Hypothalamus (tissue), 51 donors: Measurements from ENCODE around the gene VPS51.
A peak's percentile ranks its signal among the peaks of the same experiment; 100 is the strongest.
"Not testable (repeated sequence)": the region's sequence is repeated elsewhere in the genome, so short reads cannot be mapped to it uniquely, and the experiment has no call there.

ENCODE experiments used
- DNase-seq, 51 donors: peaks; one replicate each; lab custom pipeline; 2025; lab: John Stamatoyannopoulos, UW

VPS51 gene

DNA sequence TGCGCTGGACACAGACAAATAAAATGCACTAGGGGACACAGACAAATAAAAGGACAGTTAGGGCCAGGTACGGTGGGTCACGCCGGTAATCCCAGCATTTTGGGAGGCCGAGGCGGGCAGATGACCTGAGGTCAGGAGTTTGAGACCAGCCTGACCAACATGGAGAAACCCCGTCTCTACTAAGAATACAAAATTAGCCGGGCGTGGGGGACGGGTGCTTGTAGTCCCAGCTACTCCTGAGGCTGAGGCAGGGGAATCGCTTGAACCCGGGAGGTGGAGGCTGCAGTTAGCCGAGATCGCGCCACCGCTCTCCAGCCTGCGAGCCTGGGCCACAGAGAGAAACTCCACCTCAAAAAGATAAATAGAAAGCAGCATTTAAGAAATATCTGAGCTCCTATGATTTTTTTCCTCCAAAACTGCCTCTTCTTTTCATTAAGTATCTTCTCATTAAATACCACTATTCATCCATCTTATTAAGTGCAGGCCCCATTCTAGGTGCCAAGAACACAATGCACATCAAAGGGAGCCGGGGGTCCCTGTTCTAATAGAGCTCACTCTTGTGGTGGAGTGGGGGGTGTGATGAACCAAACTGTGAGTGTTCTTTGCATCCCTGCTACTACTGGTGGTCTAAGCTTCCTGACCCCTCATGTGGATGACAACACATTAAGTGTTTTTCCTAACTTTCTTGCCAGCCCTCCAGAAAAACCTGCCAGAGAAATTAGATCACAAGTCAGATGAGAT lies 22.3 kb downstream of the VPS51 start:
- no peak for DNase-seq

DNA sequence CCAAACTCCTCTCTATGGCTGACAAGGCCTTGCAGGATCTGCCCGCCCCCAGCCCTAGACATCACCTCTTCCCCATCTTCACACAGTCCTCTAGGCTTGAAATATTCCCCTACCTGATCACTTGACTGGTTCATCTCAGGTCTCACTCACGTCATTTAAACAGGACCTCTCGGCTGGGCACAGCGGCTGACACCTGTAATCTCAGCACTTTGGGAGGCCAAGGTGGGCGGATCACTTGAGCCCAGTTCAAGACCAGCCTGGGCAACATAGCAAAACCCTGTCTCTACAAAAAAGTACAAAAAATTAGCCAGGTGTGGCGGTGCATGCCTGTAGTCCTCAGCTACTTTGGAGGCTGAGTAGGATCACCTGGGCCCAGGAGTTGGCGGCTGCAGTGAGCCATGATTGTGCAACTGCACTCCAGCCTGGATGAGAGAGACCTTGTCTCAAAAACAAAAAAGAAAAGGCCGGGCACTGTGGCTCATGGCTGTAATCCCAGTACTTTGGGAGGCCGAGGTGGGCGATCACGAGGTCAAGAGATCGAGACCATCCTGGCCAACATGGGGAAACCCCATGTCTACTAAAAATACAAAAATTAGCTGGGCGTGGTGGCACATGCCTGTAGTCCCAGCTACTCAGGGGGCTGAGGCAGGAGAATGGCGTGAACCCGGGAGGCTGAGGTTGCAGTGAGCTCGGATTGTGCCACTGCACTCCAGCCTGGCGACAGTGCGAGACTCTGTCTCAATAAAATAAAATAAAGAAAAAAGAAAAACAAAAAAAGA lies 23.1 kb downstream of the VPS51 start:
- DNase-seq: not testable (repeated sequence)

DNA sequence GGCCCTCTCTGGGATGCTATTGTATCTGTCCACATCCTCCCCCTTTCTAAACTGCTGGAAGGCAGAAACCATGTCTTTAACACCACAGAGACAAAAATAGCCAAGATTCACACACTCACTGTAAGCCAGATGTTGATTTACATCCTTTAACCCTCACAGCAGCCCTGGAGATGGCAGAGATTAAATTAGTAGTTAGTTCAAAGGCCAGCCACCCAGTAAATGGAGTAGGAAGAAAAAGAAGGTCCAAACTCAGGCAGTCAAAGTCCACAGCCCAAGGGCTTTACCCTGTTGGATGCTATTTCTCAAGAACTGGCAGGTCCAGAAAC lies 23.6 kb downstream of the VPS51 start:
- no peak for DNase-seq

DNA sequence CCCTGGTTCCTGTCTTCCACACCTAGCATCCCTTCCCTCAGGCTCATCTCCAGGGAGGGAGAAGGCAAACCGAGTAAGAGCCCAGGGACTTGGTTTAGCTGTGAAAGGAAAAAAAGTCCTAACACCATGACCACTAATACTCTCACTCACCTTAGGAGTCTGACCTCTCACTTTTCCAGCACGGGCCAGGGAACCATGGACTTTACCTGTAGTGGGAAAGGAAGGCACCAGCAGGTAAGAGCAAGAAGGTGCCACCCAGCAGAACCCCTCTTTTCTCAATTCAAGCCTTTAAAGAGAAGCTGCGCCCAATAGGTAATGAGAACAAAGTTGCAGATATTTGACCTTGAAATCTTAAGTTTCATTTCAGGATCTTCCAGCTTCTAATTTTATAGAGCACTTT lies 24.8 kb downstream of the VPS51 start:
- no peak for DNase-seq

DNA sequence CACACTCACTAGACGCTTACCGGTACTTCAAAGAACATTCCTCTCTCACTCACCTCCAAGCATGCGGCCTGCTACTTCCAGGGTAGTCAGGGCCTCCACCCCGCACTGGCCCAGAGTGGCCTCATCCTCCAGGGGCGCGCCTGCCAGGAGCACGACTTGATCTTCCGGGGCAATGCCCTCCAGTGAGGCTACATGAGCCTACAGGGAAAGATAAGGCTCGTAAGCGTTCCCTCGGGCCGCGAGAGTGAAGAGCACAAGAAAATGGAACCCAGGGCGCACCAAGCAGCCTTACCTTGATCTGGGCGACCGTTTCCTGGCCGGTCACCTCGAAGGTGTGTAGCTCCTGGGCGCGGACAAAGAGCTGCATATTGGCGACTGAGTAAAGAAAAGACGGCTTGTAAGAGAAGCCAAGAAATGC lies 25.4 kb downstream of the VPS51 start:
- no peak for DNase-seq

DNA sequence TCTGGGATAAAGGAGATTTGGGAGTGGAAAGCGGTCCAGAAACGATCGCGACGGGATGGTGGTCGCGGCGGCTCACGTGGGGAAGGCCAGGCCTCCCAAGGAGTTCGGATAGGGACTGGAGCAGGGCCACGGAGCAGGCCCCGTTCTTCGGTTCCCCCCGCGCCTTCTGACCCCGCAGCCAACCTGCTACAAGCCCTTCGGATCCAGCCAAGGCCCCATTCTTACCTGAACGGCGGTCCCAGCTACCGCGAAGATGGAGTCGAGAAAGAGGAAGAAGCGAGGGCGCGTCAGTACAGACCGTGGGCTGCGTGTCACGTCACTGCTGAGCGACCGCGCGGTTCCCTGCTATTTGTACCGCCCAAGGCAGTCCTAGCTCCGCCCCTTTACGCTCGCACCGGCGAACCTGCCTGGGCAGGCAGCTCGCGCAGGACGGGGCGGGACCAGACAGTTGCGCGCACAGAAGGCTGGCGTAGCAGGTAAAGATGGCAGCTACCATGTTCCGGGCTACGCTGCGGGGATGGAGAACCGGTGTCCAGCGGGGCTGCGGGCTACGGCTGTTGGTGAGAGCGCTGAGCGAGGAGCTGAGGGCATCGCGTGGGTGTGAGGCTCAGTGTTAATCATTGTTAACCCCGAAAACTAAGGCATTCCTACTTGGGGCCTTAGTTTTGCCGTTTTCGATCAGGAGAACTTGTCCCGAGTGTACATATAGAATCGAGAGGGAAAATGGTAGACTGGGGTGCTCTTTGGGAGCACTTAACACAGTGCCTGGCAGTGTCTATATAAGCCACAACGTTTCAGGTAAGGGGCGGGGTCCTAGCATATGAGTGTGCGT lies 26.1 kb downstream of the VPS51 start, which contains the start of the genes FAU and MRPL49:
TSS of gene FAU (minus strand) at position 270 of the 832 bp plus-strand sequence. CDS start 321 bp downstream, outside the sequence.
TSS of gene MRPL49 (plus strand) at position 457 of the 832 bp plus-strand sequence. CDS start at position 483, 26 bp downstream.
- peak; percentile 33 to 98 (median 93) for DNase-seq

DNA sequence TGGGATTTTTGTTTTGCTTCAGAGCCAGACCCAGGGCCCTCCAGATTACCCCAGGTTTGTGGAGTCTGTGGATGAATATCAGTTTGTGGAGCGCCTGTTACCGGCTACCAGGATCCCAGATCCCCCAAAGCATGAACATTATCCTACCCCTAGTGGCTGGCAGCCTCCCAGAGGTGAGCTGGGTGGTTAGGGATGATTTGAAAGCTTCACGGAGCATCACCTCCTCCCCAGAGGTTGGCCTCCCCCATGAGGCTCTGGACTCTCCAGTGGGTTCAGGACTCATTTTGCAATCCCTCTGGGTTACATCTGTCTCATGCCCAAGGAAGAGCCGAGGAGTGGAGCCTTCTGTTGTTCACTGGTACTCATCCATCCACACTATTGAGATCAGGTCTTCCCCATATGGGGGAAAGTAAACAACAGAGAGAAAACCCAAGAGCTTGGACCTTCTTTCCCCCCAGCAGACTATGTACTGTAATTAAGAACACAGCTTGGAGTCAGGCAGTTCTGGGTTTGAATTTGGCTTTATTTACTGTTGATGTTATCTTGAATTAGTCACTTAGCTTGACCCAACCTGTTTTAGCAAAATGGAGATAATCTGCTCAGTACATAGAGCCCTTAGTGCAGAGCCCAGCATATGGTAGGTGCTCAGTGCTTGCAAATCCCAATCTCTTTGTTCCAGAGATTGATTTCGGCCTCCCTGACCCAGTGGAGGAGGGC lies 28.6 kb downstream of the VPS51 start:
- DNase-seq: no peak

DNA sequence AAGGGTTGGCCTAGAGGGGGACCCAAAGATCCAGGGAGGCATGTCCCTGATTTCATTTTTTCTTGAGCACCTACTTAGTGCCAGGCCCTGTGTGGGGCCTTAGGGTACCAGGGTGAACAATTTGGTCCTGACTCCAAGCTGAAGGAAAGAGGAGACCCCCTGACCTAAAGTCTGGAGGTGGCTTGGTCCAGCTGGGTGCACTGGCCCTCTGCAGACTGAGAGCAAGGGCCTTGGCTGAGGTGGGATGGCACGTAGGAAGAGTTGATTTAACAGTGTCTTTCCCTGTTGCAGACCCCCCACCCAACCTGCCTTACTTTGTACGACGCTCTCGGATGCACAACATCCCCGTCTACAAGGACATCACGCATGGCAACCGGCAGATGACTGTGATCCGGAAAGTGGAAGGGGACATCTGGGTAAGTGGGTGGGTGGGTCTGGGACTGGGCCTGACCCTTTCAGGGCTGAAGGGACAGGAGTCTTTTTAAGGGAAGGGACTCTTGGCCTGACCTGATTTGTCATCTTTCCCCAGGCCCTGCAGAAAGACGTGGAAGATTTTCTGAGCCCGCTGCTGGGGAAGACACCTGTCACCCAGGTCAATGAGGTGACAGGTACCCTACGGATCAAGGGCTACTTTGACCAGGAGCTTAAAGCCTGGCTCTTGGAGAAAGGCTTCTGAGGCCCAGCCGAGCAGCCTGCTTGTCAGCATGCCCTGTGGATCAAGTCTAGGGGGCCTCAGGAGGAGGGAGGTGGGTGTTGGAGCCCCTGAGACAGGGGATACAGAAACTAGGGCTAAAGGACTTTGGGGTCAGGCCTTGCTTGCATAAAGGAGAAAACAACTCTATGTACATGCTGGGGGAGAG lies 29.4 kb downstream of the VPS51 start:
- no peak for DNase-seq

DNA sequence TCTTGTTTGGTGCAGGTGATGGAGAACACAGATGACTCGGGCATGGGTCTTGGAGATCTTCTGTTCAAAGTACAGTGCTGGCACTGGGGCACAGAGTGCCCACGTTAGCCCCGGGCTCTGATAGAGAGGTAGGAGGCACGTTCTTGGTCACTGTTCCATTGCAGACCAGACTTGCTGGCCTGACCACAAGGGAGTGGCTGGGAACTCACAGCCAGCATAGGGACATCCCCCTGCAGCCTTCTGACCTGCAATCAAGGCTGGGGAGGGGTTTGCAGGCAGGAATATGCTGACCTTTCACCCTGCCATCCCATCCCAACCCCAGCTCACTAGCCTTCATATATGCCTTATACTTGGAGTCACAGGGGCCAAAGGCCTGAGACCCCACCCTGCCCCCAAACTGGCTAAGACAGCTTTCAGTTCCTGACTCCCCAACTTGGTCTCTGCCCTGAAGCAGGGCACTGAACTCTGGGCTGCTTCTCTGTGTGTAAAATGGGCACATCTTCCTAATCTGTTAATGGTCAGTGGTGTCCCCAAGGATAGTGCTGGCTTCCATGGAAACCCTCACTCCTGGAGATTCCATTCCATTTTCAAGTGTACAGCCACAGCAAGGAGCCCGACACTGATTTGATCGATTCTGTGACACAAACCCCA lies 30.7 kb downstream of the VPS51 start:
- DNase-seq: no peak

DNA sequence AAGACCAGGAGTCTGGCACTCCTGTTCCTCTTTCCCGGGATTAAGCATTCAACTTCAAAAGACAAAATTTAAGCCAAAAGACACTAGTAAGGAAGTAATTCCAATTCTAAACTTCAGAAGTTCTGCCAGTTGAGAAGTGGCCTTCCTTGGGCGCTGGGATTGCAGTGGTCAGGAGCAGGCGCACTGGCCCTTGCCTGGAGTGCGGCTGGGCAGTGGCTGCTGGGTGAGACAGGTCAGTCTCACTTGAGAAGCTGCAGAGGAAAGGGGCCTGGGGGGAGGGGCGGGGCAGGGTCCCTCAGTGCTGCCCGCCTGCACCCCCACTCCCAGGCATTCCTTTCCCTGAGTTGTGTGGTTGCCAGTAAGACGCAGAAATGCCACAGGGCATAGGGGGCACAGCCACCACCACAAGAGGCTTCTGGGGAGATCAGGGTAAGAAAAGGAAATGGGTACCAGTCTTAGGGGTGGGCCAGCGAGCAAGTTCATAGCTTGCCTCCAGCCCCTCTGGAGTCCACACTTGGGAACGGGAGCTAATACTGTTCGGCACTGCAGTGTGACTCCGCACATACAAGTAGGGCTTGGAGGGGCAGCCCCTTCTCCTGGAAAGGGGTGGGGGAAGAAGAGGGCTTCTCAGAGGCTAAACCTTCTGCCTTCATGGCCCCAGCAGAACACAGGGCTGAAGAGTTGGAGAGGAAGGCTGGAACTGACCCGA lies 31.6 kb downstream of the VPS51 start:
- DNase-seq: no peak

DNA sequence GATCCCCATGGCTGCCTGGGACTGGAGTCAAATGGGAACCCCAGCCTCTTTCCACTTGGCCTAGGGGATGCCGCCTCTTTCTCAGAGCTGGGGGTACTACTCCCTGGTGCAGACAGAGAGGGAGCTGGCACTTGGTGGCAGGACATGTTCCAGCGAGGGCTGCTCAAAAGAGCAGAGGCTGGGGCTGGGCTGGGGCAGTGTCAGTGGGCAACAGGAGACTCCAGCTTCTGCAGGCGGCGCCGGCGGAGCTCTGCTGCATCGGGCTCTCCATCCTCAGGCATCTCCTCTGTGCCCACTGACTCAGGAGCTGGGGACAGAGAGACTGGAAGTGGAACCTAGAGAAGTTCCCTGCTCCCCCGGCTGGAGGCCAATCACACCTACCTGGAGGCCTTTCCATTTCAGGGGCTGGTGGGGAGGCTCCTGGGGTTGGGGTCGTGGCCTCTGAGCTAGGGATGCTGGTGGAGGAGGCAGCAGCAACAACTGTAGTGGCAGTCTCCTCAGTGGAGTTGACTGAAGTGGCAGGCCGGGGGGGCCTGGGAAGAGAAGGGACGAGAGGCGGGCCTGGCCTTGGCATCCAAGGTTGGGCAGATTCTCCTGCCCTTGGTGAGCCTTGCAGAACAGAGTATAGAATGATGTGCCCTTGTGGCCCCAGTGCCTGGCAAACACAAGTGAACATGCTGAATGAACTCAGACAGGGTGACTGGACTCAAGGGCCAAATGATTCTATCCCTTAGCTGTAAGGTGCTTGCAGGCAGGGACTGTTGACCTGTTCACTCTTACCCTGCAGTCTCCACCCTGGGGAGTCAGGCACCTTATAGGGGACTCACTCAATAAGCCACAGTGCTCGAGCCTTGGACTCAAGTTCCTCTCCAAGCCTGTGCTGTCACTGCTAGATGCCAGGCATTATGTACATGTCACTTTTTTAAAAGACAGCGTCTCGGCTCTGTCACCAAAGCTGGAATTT lies 32.5 kb downstream of the VPS51 start:
- no peak for DNase-seq

DNA sequence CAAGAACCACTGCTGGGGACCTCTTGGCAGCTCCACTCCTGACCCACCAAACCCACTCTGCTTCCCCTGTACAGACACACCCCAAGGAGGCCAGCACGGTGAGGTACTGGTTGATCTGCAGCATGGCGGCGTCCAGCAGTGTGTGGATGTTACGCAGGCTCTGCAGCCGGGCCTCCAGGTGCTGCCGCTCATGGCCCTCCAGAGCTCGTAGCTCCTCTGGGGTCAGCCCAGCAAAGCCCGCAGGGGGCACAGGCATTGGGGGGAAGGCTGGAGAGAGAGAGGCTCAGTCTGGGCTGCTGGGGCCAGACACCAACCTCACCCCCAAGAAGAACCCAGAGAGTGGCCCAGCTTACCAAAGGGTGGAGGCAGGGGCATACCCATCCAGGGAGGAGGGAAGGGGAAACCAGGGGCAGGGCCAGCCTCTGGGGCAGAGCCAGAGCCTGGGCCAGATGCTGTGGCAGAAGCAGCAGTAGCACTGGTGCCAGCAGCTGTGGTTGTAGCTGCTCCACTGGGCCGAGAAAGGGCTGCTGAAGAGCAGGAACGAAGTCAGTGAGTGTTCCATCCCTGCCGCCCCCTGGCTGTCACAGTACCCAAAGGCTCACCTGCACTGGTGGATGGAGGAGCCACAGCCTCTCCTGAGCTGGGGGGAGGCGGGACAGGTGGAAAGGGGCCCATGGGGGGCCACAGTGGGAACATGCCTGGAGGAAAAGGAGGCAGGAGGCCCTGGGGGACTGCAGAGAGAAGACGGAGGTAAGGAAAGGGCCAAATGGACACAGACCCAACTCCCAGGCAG lies 33.8 kb downstream of the VPS51 start:
- no peak for DNase-seq

DNA sequence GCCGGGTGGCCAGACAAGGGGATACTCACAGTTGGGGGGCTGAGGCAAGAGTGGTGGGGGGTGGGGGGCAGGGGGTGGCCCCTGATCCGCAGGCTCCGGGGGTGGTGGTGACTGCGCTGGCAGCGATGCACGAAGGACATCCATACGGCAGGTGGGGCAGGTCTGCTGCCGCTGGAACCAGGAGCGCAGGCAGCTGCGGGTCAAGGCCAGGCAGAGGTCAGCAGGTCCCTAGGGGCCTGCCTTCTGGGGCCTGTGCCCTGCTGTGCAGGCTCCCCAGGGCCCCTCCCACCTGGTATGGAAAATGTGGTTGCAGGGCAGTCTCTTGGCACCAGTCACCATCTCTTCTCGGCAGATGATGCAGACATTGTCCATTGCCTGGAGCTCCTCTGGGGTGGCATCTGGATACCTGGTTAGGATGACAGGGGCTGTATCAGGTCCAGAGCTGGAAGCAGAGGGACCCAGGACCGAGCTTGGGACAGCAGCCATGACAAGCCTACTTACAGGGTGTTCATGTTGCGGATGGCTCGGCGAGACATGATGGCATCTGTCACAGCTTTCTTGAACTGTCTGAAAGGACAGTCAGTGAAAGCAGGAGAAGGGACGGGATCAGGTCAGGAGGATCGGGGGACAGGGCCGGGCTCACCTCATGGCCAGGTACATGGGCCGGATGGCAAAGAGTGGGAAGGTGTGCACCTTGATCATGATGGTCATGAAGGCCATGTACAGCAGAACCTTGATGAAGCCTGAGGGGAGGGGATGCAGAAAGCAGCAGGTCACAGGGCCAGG lies 34.8 kb downstream of the VPS51 start:
- DNase-seq: no peak

DNA sequence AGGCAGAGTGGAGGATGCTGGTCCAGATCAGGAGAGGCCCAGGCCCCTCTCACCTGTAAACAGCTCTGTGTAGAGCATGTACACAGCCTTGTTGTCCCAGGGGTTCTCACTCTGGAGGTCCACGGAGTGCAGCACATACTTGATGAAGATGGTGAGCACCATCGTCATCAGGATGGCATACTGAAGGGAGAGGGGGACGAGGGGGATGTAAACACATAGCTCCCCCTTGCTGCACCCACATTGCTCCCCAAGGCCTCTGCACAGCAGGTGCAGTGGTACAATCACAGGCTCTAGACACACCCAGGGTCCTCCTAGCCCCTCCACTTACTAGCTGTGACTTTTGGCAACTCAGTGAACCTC lies 35.4 kb downstream of the VPS51 start:
- DNase-seq: no peak

DNA sequence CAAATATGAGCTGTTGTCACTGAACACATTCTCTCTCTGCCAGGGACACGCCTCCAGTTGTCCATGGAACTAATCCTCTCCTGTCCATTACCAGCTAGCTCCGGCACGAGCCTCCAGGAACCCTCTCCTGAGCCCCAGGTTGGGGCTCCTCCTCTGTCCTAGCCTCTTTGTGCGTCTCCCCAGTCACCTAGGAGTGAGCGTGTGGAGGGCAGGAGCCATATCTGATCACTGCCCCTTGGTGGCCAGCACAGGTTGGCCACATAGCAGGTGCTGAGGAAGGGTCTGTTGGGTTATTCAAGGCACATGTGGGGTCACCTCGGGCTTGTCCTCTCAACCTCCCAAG lies 35.9 kb downstream of the VPS51 start:
- no peak for DNase-seq
